SK-N-SH (cell line): ENCODE data around the gene PHF21B. TPM values are rescaled to one million over a fixed set of nuclear protein-coding genes. Genes with fewer than 3 reads are reported as not detected.

Experiments used
- CTCF ChIA-PET: fragments of 300-600, 350-600 bp; formaldehyde crosslinking; extraction: SDS; loops from one replicate; lab custom pipeline; 2021; lab: Yijun Ruan, JAX
- POLR2A ChIA-PET: fragments of 350-600 bp; sonication (Branson Sonifier 250); formaldehyde crosslinking; extraction: SDS; loops from one replicate; lab custom pipeline; 2020; ENCODE audit warnings: antibody characterized with exemption, inconsistent platforms; lab: Yijun Ruan, JAX
- DNase-seq: peaks from one replicate; pipeline ENCODE4 v3.0.0; 2012
- H2AFZ ChIP-seq: fragments of 200-600 bp; sonication (generic); 2 replicates; pipeline ENCODE4 v1.8.1; 2016; ENCODE audit warnings: antibody characterized with exemption, mild to moderate bottlenecking, low read depth
- H3F3A ChIP-seq: fragments of 200-600 bp; sonication (generic); replicated peaks from 2 replicates; pipeline ENCODE3; 2016; ENCODE audit warnings: antibody characterized with exemption, mild to moderate bottlenecking; ENCODE audit not compliant: insufficient read depth
- H3K27ac ChIP-seq, 2 experiments: fragments of 200-500 bp in 1 of 2; fragments of 200-600 bp in 1 of 2; sonication (Bioruptor generic) in 1 of 2; sonication (generic), shearing (Covaris generic) in 1 of 2; 2 replicates each; pipeline versions ENCODE4 v1.5.1 to v1.6.1; 2014 to 2016; ENCODE audit warnings: low read depth in 2 of 2, inconsistent platforms in 1 of 2, low read length in 1 of 2, mild to moderate bottlenecking in 1 of 2, mixed read lengths in 1 of 2
- H3K27me3 ChIP-seq: fragments of 200-600 bp; sonication (generic), shearing (Covaris generic); 2 replicates; pipeline ENCODE4 v1.6.1; 2016; ENCODE audit warnings: mixed run types; ENCODE audit not compliant: insufficient read depth
- H3K36me3 ChIP-seq, 2 experiments: fragments of 200-500 bp in 1 of 2; fragments of 200-600 bp in 1 of 2; sonication (Bioruptor generic) in 1 of 2; sonication (generic) in 1 of 2; replicated peaks in 1 of 2; 2 replicates each; pipeline versions ENCODE3 to v1.5.1; 2014 to 2016; ENCODE audit warnings: low read length in 1 of 2, mild to moderate bottlenecking in 1 of 2; ENCODE audit not compliant: insufficient read depth in 2 of 2, control insufficient read depth in 1 of 2
- H3K4me1 ChIP-seq, 2 experiments: fragments of 200-500 bp in 1 of 2; fragments of 200-600 bp in 1 of 2; sonication (Bioruptor generic) in 1 of 2; sonication (generic), shearing (Covaris generic) in 1 of 2; 2 replicates each; pipeline versions ENCODE4 v1.5.1 to v1.6.1; 2014 to 2016; ENCODE audit warnings: low read depth in 1 of 2, low read length in 1 of 2, mixed run types in 1 of 2; ENCODE audit not compliant: insufficient read depth in 2 of 2, control insufficient read depth in 1 of 2
- H3K4me2 ChIP-seq: fragments of 200-600 bp; sonication (generic), shearing (Covaris generic); 2 replicates; pipeline ENCODE4 v1.6.1; 2017; ENCODE audit warnings: mixed run types
- H3K4me3 ChIP-seq, 2 experiments: fragments of 200-500 bp in 1 of 2; fragments of 200-600 bp in 1 of 2; sonication (Bioruptor generic) in 1 of 2; sonication (generic), shearing (Covaris generic) in 1 of 2; 2 replicates each; pipeline versions ENCODE4 v1.5.1 to v1.8.1; 2014 to 2016; ENCODE audit warnings: low read depth in 2 of 2, inconsistent platforms in 1 of 2, low read length in 1 of 2, mild to moderate bottlenecking in 1 of 2, mixed read lengths in 1 of 2, moderate library complexity in 1 of 2
- H3K79me2 ChIP-seq: fragments of 200-600 bp; sonication (generic); 2 replicates; pipeline ENCODE4 v1.8.1; 2017; ENCODE audit warnings: mild to moderate bottlenecking; ENCODE audit not compliant: insufficient read depth
- H3K9ac ChIP-seq: fragments of 200-600 bp; sonication (generic); 2 replicates; pipeline ENCODE4 v1.6.1; 2017; ENCODE audit warnings: mixed run types
- H3K9me2 ChIP-seq: fragments of 200-600 bp; sonication (generic); 2 replicates; pipeline ENCODE4 v1.6.1; 2017; ENCODE audit warnings: mixed run types
- H3K9me3 ChIP-seq: fragments of 200-600 bp; sonication (generic); 2 replicates; pipeline ENCODE4 v1.6.1; 2017; ENCODE audit warnings: mixed run types, mild to moderate bottlenecking, moderate library complexity
- H4K20me1 ChIP-seq: fragments of 200-600 bp; sonication (generic); 2 replicates; pipeline ENCODE4 v1.6.1; 2017; ENCODE audit warnings: mild to moderate bottlenecking, mixed run types; ENCODE audit not compliant: insufficient read depth
- CTCF ChIP-seq: fragments of 200-600 bp; sonication (generic); IDR thresholded peaks from 2 replicates; pipeline ENCODE4 v1.6.1; 2017; ENCODE audit warnings: antibody characterized with exemption, mild to moderate bottlenecking, moderate library complexity
- EZH2phosphoT487 ChIP-seq: fragments of 200-600 bp; sonication (generic); IDR thresholded peaks from 2 replicates; pipeline ENCODE4 v1.6.1; 2017; ENCODE audit warnings: low read depth, mixed run types, mild to moderate bottlenecking, antibody characterized with exemption, moderate library complexity, borderline replicate concordance
- FOXJ3 ChIP-seq: sonication (generic); formaldehyde crosslinking; IDR thresholded peaks from 2 replicates; pipeline ENCODE4 v1.5.1; 2020; ENCODE audit warnings: mild to moderate bottlenecking, missing genetic modification reagents
- IRF3 ChIP-seq: fragments of 150-350 bp; IDR thresholded peaks from 2 replicates; pipeline ENCODE4 v1.6.1; 2016; ENCODE audit warnings: mild to moderate bottlenecking, low read depth, low read length
- JUND ChIP-seq: IDR thresholded peaks from 2 replicates; pipeline ENCODE4 v1.4.0; 2012
- NFIC ChIP-seq: IDR thresholded peaks from 2 replicates; pipeline ENCODE4 v1.4.0; 2012; ENCODE audit warnings: borderline replicate concordance
- POLR2AphosphoS5 ChIP-seq: IDR thresholded peaks from 2 replicates; pipeline ENCODE4 v1.6.1; 2012; ENCODE audit warnings: low read depth, low read length
- RAD21 ChIP-seq: IDR thresholded peaks from 2 replicates; pipeline ENCODE4 v1.6.1; 2012; ENCODE audit warnings: mild to moderate bottlenecking, low read length
- REST ChIP-seq: IDR thresholded peaks from 2 replicates; pipeline ENCODE4 v1.6.1; 2012; ENCODE audit warnings: mild to moderate bottlenecking, low read depth, low read length, moderate library complexity
- SMC3 ChIP-seq: IDR thresholded peaks from 2 replicates; pipeline ENCODE4 v1.6.1; 2012; ENCODE audit warnings: low read depth, low read length, improper control_type of control experiment
- TEAD4 ChIP-seq: IDR thresholded peaks from 2 replicates; pipeline ENCODE4 v1.4.0; 2012; ENCODE audit warnings: mild to moderate bottlenecking, borderline replicate concordance; ENCODE audit not compliant: insufficient read depth
- USF1 ChIP-seq: IDR thresholded peaks from 2 replicates; pipeline ENCODE4 v1.4.0; 2012; ENCODE audit warnings: low read depth, borderline replicate concordance
- WGBS: methylation state at CpG from one replicate; pipeline ENCODE4 v1.1.6; 2017; ENCODE audit warnings: low lambda C conversion rate; 5-methylcytosine and 5-hydroxymethylcytosine counted together
- polyA plus RNA-seq, 3 experiments: library from polyadenylated mRNA; depleted of rRNA; stranded (reverse); fragments of >200 nt; gene quantifications; 2 replicates each; pipeline ENCODE4 v1.2.3, GENCODE V29; 2012

PHF21B gene
- polyA plus RNA-seq, 1 of the 3 experiments (the other 2 are of a cell fraction): 0.76 TPM

GRCh38 chr22:44860311-44860710, 149.5 kb downstream of the PHF21B start:
- ChIA-PET CTCF (no interaction called here), POLR2A (no interaction called here)
- H2AFZ ChIP-seq: no peak overlapping the region
- DNase-seq: no peak
- H3K9me2 ChIP-seq: no peaks in the 10 kb centered on the region
- H3K9me3 ChIP-seq: no peaks in the 10 kb centered on the region
- no peak overlapping the region for H3K4me3 ChIP-seq
- 81% methylated on average over 6 of the region's 6 CpGs for WGBS
- no peaks in the 10 kb centered on the region for H3K79me2 ChIP-seq
- no peak overlapping the region for H3K4me2 ChIP-seq
- no peaks in the 10 kb centered on the region for H3K27me3 ChIP-seq
- no peaks in the 10 kb centered on the region for H3K36me3 ChIP-seq
- H4K20me1 ChIP-seq: no peaks in the 10 kb centered on the region
- H3K27ac ChIP-seq: no peak overlapping the region
- H3K9ac ChIP-seq: no peak overlapping the region
- no peaks in the 10 kb centered on the region for H3K4me1 ChIP-seq
- no peaks in the 10 kb centered on the region for H3F3A ChIP-seq
- TF ChIP-seq REST (no peak), SMC3 (no peak), USF1 (no peak), JUND (no peak), EZH2phosphoT487 (no peak), CTCF (no peak), IRF3 (no peak), NFIC (no peak), TEAD4 (no peak), POLR2AphosphoS5 (no peak), FOXJ3 (CRISPR knock-in tag) (no peak), RAD21 (no peak)
